Gastrocnemius medialis (tissue), 4 donors: ENCODE measurements around the gene HELB. TPM values are rescaled to one million over a fixed set of nuclear protein-coding genes. Genes with fewer than 3 reads are reported as not detected.

Experiments
- ATAC-seq, 2 donors: fragments of 150-250 bp; one replicate each; pipeline ENCODE4 v1.9.1; 2016
- DNase-seq, 2 donors: peaks; one replicate each; pipeline ENCODE4 v3.0.0-alpha.2; 2019
- H3K27ac ChIP-seq, 4 donors: fragments of 200-600 bp; sonication (generic); 1 replicate in 1 of 4; 2 replicates in 3 of 4; pipeline ENCODE4 v1.5.1; 2016 to 2018; ENCODE audit warnings: mild to moderate bottlenecking in 2 of 4, moderate library complexity in 1 of 4
- H3K27me3 ChIP-seq, 3 donors: fragments of 200-600 bp; sonication (generic) in 2 of 3; 1 replicate in 1 of 3; 2 replicates in 2 of 3; pipeline versions ENCODE4 v1.5.1 to v1.6.0; 2016 to 2019; ENCODE audit warnings: mild to moderate bottlenecking in 1 of 3, moderate library complexity in 1 of 3
- H3K36me3 ChIP-seq, 2 donors: fragments of 200-600 bp; sonication (generic) in 1 of 2; one replicate each; pipeline ENCODE4 v1.5.1; 2017 to 2018
- H3K4me1 ChIP-seq, 2 donors: fragments of 200-600 bp; sonication (generic) in 1 of 2; one replicate each; pipeline ENCODE4 v1.5.1; 2016 to 2017; ENCODE audit warnings: mild to moderate bottlenecking in 2 of 2
- H3K4me3 ChIP-seq, 4 donors: fragments of 200-600 bp; sonication (generic) in 3 of 4; 1 replicate in 1 of 4; 2 replicates in 3 of 4; pipeline ENCODE4 v1.5.1; 2016 to 2019; ENCODE audit warnings: mild to moderate bottlenecking in 2 of 4
- H3K9me3 ChIP-seq, 3 donors: fragments of 200-600 bp; sonication (generic) in 2 of 3; 1 replicate in 1 of 3; 2 replicates in 2 of 3; pipeline ENCODE4 v1.5.1; 2016 to 2019
- CTCF ChIP-seq, 5 experiments: fragments of 450-650 bp in 3 of 5; fragments of 200-600 bp in 2 of 5; sonication (generic) in 2 of 5; IDR thresholded peaks in 4 of 5; conservative IDR thresholded peaks in 1 of 5; 1 replicate in 4 of 5; 2 replicates in 1 of 5; pipeline ENCODE4 v1.5.1; 2016 to 2019; ENCODE audit warnings: antibody characterized with exemption in 5 of 5, mild to moderate bottlenecking in 3 of 5, moderate library complexity in 3 of 5
- POLR2A ChIP-seq, 2 donors: fragments of 450-650 bp; IDR thresholded peaks; one replicate each; pipeline ENCODE4 v1.6.1; 2017; ENCODE audit warnings: antibody characterized with exemption in 2 of 2, mild to moderate bottlenecking in 2 of 2, moderate library complexity in 2 of 2
- in situ Hi-C, 4 donors: fragments of 200-750 bp; cut with MboI; loops; one replicate each; pipeline versions ENCODE4 v1.15.0 to v1.8.0; 2017; ENCODE audit warnings: low sequenced_read_pairs in 4 of 4
- intact Hi-C: fragments of 100-400 bp; cut with DNase I; formaldehyde crosslinking; loops from one replicate; pipeline ENCODE4 v1.15.1; 2023; ENCODE audit warnings: low total_unique reads
- total RNA-seq, 4 donors: library from RNA; depleted of rRNA; stranded (reverse); fragments of >200 nt; gene quantifications; one replicate each; pipeline versions ENCODE4 v1.1.0 to v1.2.3, GENCODE V29; 2016

Gene HELB
- total RNA-seq, 4 donors from 2014 or later: 0.49 to 1.2 (median 0.82) TPM

DNA sequence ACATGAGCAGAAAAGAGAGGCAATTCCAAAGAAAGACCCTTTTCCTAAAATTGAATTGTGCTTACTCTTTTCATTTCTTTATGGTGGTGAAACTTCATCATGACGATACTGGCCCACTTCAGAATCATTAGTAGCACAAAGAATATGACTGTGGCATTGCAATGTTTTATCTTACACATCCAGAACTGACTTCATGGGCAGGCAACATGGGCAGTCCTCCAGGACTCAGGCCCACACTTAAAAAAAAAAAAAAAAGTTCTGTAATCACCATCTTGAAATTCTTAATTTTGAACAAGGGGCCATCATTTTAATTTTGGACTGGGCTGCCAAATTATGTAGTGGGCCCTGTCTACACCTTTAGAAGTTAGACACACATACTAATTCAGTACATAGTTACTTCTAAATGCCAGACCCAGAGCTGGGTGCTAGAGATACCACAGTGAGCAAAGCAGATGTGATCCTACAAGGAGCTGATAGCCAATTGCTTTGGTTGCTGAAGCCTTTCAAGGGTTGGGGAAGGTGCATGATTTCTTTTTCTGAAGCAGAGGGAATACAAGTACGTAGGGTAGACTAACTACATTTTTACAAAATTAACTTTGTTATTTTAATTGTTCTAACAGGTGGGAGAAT, 35.2 kb downstream of the HELB start:
- H3K27ac ChIP-seq: no peak overlapping the region
- intact Hi-C loops: no loop called here

DNA sequence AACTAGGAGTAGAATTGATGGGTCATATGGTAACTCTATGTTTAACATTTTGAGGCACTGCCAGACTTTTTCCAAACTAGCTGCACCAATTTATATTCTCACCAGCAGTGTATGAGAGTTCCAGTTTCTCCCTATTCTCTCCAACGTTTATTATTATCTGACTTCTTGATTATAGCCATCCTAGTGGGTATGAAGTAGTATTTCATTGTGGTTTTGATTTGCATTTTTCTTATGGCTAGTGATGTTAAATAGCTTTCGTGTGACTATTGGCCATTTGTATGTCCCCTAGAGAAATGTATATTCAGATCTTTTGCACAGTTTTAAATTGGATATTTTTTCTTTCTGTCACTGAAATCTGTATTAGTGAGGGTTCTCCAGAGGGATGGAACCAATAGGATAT, 37.8 kb downstream of the HELB start:
- Histone ChIP-seq H3K27me3 (no peaks in the 10 kb centered on the region), H3K4me3 (no peak overlapping the region), H3K4me1 (no peaks in the 10 kb centered on the region), H3K9me3 (no peaks in the 10 kb centered on the region), H3K27ac (no peak overlapping the region), H3K36me3 (peaks cover 0 to 13% of the 10 kb centered on the region in 2 donors)
- DNase-seq (no peak), ATAC-seq (no peak)
- in situ Hi-C loops: no loop called here
- intact Hi-C loops: no loop called here
- TF ChIP-seq CTCF (IDR thresholded peaks at IDR 0.05 in 4 of 5, conservative IDR thresholded peaks at IDR 0.05 in 1 of 5): no peak
- TF ChIP-seq POLR2A (IDR thresholded peaks at IDR 0.05): no peak

More for the DNA sequence above, 35.2 kb downstream of the HELB start:
- TF ChIP-seq POLR2A (IDR thresholded peaks at IDR 0.05): no peak
- in situ Hi-C loops: no loop called here
- H3K27me3 ChIP-seq: no peaks in the 10 kb centered on the region
- no peaks in the 10 kb centered on the region for H3K4me1 ChIP-seq
- ATAC-seq (no peak), DNase-seq (no peak)
- peaks cover 0 to 13% of the 10 kb centered on the region in 2 donors for H3K36me3 ChIP-seq
- no peaks in the 10 kb centered on the region for H3K9me3 ChIP-seq
- no peak overlapping the region for H3K4me3 ChIP-seq

- in situ Hi-C loops: no loop called here
- H3K4me3 ChIP-seq: no peak overlapping the region
- H3K27ac ChIP-seq: no peak overlapping the region
- intact Hi-C loops: no loop called here
- TF ChIP-seq POLR2A (IDR thresholded peaks at IDR 0.05) (no peak), CTCF (IDR thresholded peaks at IDR 0.05 in 4 of 5, conservative IDR thresholded peaks at IDR 0.05 in 1 of 5) (no peak)
- DNase-seq (no peak), ATAC-seq (no peak)
- no peaks in the 10 kb centered on the region for H3K9me3 ChIP-seq
- H3K4me1 ChIP-seq: no peaks in the 10 kb centered on the region
- no peaks in the 10 kb centered on the region for H3K27me3 ChIP-seq
- peaks cover 0 to 13% of the 10 kb centered on the region in 2 donors for H3K36me3 ChIP-seq
These were observed 38.8 kb downstream of the HELB start for GRCh38 chr12:66341126-66341525.

DNA sequence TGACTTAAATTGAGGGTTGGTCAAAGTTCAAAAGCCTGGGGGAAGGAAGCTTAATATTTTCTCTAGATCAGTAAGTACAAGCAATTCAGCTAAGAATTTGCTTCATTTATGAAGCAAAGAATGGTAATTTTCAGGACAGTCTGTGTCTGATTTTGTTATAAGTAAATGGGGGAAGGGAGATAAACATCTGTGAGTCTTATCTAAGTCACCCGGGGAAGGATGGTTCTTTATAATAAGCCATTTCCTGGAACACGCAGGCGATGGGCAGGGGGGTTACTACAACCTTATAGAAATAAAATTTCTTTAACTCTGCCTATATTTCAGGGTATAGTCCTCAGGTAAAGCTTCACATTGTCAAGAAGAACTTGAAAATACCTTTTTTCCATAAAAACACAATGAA, 42.9 kb downstream of the HELB start:
- H3K4me1 ChIP-seq: no peaks in the 10 kb centered on the region
- in situ Hi-C loops (no loop called here), intact Hi-C loops (no loop called here)
- H3K27me3 ChIP-seq: no peaks in the 10 kb centered on the region
- no peaks in the 10 kb centered on the region for H3K36me3 ChIP-seq
- no peaks in the 10 kb centered on the region for H3K9me3 ChIP-seq
- no peak overlapping the region for H3K4me3 ChIP-seq
- no peak for ATAC-seq
- H3K27ac ChIP-seq: no peak overlapping the region
- TF ChIP-seq CTCF (IDR thresholded peaks at IDR 0.05 in 4 of 5, conservative IDR thresholded peaks at IDR 0.05 in 1 of 5) (no peak), POLR2A (IDR thresholded peaks at IDR 0.05) (no peak)
- DNase-seq: no peak

DNA sequence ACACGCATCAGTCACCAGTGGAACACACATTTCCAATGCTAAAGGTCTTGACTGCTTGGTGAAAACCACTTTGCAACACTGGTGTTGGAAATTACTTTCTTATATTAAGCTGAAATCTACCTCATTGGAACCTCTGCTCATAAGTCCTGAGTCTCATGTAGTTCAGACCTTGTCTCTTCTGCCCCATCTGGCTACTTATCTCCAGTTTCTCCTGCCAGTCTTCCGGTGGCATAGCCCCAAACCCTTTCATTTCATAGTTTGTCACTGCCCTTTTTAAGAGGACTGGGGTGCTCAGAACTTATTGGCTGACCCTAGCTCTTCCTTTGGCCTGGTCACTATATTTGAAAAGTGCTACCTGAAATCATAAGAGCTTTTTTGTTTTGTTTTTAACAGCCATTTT, 43.7 kb downstream of the HELB start:
- intact Hi-C loops: no loop called here
- Histone ChIP-seq H3K36me3 (no peaks in the 10 kb centered on the region), H3K27ac (no peak overlapping the region), H3K4me1 (no peaks in the 10 kb centered on the region), H3K9me3 (no peaks in the 10 kb centered on the region), H3K27me3 (no peaks in the 10 kb centered on the region), H3K4me3 (no peak overlapping the region)
- ATAC-seq (no peak), DNase-seq (no peak)
- no peak for TF ChIP-seq CTCF (IDR thresholded peaks at IDR 0.05 in 4 of 5, conservative IDR thresholded peaks at IDR 0.05 in 1 of 5)
- no peak for TF ChIP-seq POLR2A (IDR thresholded peaks at IDR 0.05)
- in situ Hi-C loops: no loop called here
